HepG2 (cell line): ENCODE data around the gene TMEM209. TPM values are rescaled to one million over a fixed set of nuclear protein-coding genes. Genes with fewer than 3 reads are reported as not detected.
"Not testable (repeated sequence)": the region's sequence is repeated elsewhere in the genome, so short reads cannot be mapped to it uniquely, and the experiment has no call there.

ENCODE experiments used
- ATAC-seq: fragments of 200-7000 bp; cut with Tn5 transposase; 3 replicates; pipeline ENCODE4 v1.9.1; 2020; ENCODE audit warnings: mild to moderate bottlenecking, moderate library complexity
- BruUV-seq: library from RNA; stranded (reverse); fragments of 400-500 nt; replicated peaks from 2 replicates; lab custom pipeline; 2021; lab: Mats Ljungman, UMichigan
- CTCF ChIA-PET: fragments of 300-600 bp; formaldehyde crosslinking; extraction: SDS; loops from one replicate; lab custom pipeline; 2021; ENCODE audit warnings: low total read pairs, inconsistent platforms, low intra/inter-chr PET ratio; lab: Yijun Ruan, JAX
- POLR2A ChIA-PET: fragments of 350-600 bp; sonication (Branson Sonifier 250); formaldehyde crosslinking; loops from one replicate; lab custom pipeline; 2020; ENCODE audit warnings: antibody characterized with exemption, inconsistent platforms; lab: Yijun Ruan, JAX
- DNase-seq: peaks from one replicate; pipeline ENCODE4 v3.0.0-alpha.2; 2015; ENCODE audit warnings: low spot score
- FAIRE-seq: peaks from 3 replicates; lab custom pipeline; 2011; peaks lifted over from hg19 to GRCh38; lab: Jason Lieb, UNC
- H2AFZ ChIP-seq: one replicate; pipeline ENCODE4 v1.6.1; 2011; ENCODE audit warnings: low read length, inconsistent platforms
- H3K27ac ChIP-seq: fragments of 300-600 bp; 3 replicates; pipeline ENCODE4 v1.8.0; 2011; ENCODE audit warnings: mixed run types, mild to moderate bottlenecking, mixed read lengths, low read length, inconsistent platforms; ENCODE audit not compliant: insufficient read depth; ENCODE audit errors: extremely low read length
- H3K27me3 ChIP-seq, 2 experiments: fragments of 200-600 bp in 1 of 2; 2 replicates in 1 of 2; 3 replicates in 1 of 2; pipeline versions ENCODE4 v1.6.0 to v1.8.0; 2011; ENCODE audit warnings: low read length in 2 of 2, mild to moderate bottlenecking in 2 of 2, moderate library complexity in 2 of 2, inconsistent platforms in 1 of 2; ENCODE audit not compliant: insufficient read depth in 2 of 2, control insufficient read depth in 1 of 2
- H3K36me3 ChIP-seq, 2 experiments: fragments of 200-600 bp in 1 of 2; replicated peaks in 1 of 2; 2 replicates in 1 of 2; 3 replicates in 1 of 2; pipeline versions ENCODE4 v1.5.1 to v1.8.0; 2011; ENCODE audit warnings: low read length in 2 of 2, inconsistent platforms in 1 of 2; ENCODE audit not compliant: insufficient read depth in 2 of 2, control insufficient read depth in 1 of 2
- H3K4me1 ChIP-seq: 2 replicates; pipeline ENCODE4 v1.5.1; 2012; ENCODE audit warnings: low read length, inconsistent platforms; ENCODE audit not compliant: insufficient read depth
- H3K4me2 ChIP-seq: 2 replicates; pipeline ENCODE4 v1.6.0; 2011; ENCODE audit warnings: low read depth, low read length, inconsistent platforms
- H3K4me3 ChIP-seq, 3 experiments: fragments of 200-600 bp in 1 of 3; sonication (generic), shearing (Covaris generic) in 1 of 3; replicated peaks in 1 of 3; 2 replicates each; pipeline ENCODE4 v1.5.1; 2011 to 2016; ENCODE audit warnings: low read length in 3 of 3, inconsistent platforms in 2 of 3, low read depth in 2 of 3, mild to moderate bottlenecking in 2 of 3, control low read depth in 1 of 3, mixed read lengths in 1 of 3; ENCODE audit not compliant: insufficient read depth in 1 of 3
- H3K79me2 ChIP-seq: one replicate; pipeline ENCODE4 v1.6.1; 2011; ENCODE audit warnings: low read length, inconsistent platforms; ENCODE audit not compliant: insufficient read depth
- H3K9ac ChIP-seq: 2 replicates; pipeline ENCODE4 v1.6.0; 2011; ENCODE audit warnings: mild to moderate bottlenecking, low read depth, low read length, inconsistent platforms; ENCODE audit not compliant: insufficient read depth
- H3K9me3 ChIP-seq: 2 replicates; pipeline ENCODE4 v1.5.1; 2012; ENCODE audit warnings: mild to moderate bottlenecking, low read length
- H4K20me1 ChIP-seq: 2 replicates; pipeline ENCODE4 v1.6.0; 2011; ENCODE audit warnings: inconsistent platforms, mild to moderate bottlenecking, low read length, moderate library complexity; ENCODE audit not compliant: insufficient read depth
- CEBPG ChIP-seq: IDR thresholded peaks from 2 replicates; pipeline ENCODE4 v1.6.1; 2016
- HNF4A ChIP-seq: sonication (generic); formaldehyde crosslinking; IDR thresholded peaks from 2 replicates; pipeline ENCODE4 v1.4.0; 2020; ENCODE audit warnings: missing genetic modification reagents
- KLF9 ChIP-seq: IDR thresholded peaks from 2 replicates; pipeline ENCODE4 v1.6.1; 2016; ENCODE audit warnings: low read depth
- MAFK ChIP-seq, 2 experiments: IDR thresholded peaks in 1 of 2; conservative IDR thresholded peaks in 1 of 2; 2 replicates each; pipeline ENCODE4 v1.6.1; 2011; ENCODE audit warnings: improper control_type of control experiment in 2 of 2, low read length in 2 of 2
- MXI1 ChIP-seq: IDR thresholded peaks from 3 replicates; pipeline ENCODE4 v1.6.1; 2012; ENCODE audit warnings: low read depth, low read length, inconsistent platforms, borderline replicate concordance
- NBN ChIP-seq: fragments of 450-650 bp; conservative IDR thresholded peaks from 2 replicates; pipeline ENCODE4 v1.6.1; 2017
- PHF21A ChIP-seq: sonication (generic); formaldehyde crosslinking; IDR thresholded peaks from 2 replicates; pipeline ENCODE4 v1.5.0; 2020; ENCODE audit warnings: mild to moderate bottlenecking, missing genetic modification reagents
- PLRG1 ChIP-seq: fragments of 450-650 bp; conservative IDR thresholded peaks from 2 replicates; pipeline ENCODE4 v1.6.1; 2016
- RBM22 ChIP-seq: fragments of 200-400 bp; formaldehyde crosslinking; optimal IDR thresholded peaks from 2 replicates; pipeline ENCODE3; 2017; ENCODE audit warnings: mild to moderate bottlenecking, low read length, moderate library complexity
- SMAD9 ChIP-seq: sonication (generic); formaldehyde crosslinking; IDR thresholded peaks from 2 replicates; pipeline ENCODE4 v1.5.1; 2020; ENCODE audit warnings: mild to moderate bottlenecking, missing genetic modification reagents
- ZNF124 ChIP-seq: sonication (generic); formaldehyde crosslinking; IDR thresholded peaks from 2 replicates; pipeline ENCODE4 v1.4.0; 2020; ENCODE audit warnings: missing genetic modification reagents
- ZNF460 ChIP-seq: sonication (generic); formaldehyde crosslinking; IDR thresholded peaks from 2 replicates; pipeline ENCODE4 v1.5.1; 2020; ENCODE audit warnings: missing genetic modification reagents, mild to moderate bottlenecking, borderline replicate concordance
- ZNF616 ChIP-seq: sonication (generic); formaldehyde crosslinking; IDR thresholded peaks from 2 replicates; pipeline ENCODE4 v1.5.0; 2020; ENCODE audit warnings: low read depth, mild to moderate bottlenecking, missing genetic modification reagents
- WGBS: methylation state at CpG from one replicate; pipeline ENCODE4 v1.1.6; 2017; ENCODE audit warnings: low lambda C conversion rate; 5-methylcytosine and 5-hydroxymethylcytosine counted together
- in situ Hi-C: cut with HindIII; loops from 2 replicates; pipeline ENCODE4 v1.10.0; 2017; ENCODE audit warnings: low pct_unique_long_range_greater_than_20kb; ENCODE audit not compliant: extremely low pct_ligation_motif_present
- intact Hi-C: fragments of 100-400 bp; cut with micrococcal nuclease; formaldehyde crosslinking; loops from one replicate; pipeline ENCODE4 v1.10.0; 2022; ENCODE audit not compliant: unreplicated experiment
- polyA plus RNA-seq, 8 experiments: library from polyadenylated mRNA; depleted of rRNA in 3 of 8; stranded (reverse) in 7 of 8; unstranded in 1 of 8; fragments of >200 nt; fragmentation: Illumina TruSeq in 4 of 8; extraction: Trizol in 4 of 8; gene quantifications; 2 replicates each; pipeline versions ENCODE4 v1.2.1 to v1.2.3, GENCODE V29; 2011 to 2016; ENCODE audit warnings: low read depth in 4 of 8, missing spikeins in 1 of 8, mixed read lengths in 1 of 8; ENCODE audit not compliant: insufficient read depth in 1 of 8
- total RNA-seq, 5 experiments: library from RNA; depleted of rRNA; stranded (reverse); fragments of >200 nt; fragmentation: Illumina TruSeq; extraction: Trizol; gene quantifications; 2 replicates each; pipeline ENCODE4 v1.2.3, GENCODE V29; 2016; ENCODE audit warnings: low read depth in 1 of 5
- TF ChIP-seq, protein P1 (sequence below), 2 experiments: IDR thresholded peaks; 2 replicates each; pipeline ENCODE4 v1.6.1; 2011 to 2012; ENCODE audit warnings: low read length in 2 of 2, borderline replicate concordance in 1 of 2, low read depth in 1 of 2, mild to moderate bottlenecking in 1 of 2, moderate library complexity in 1 of 2
- TF ChIP-seq, protein P2 (sequence below): sonication (generic); formaldehyde crosslinking; IDR thresholded peaks from 2 replicates; pipeline ENCODE4 v1.8.0; 2022; ENCODE audit warnings: low read depth, missing genetic modification reagents

TMEM209 gene
- total and polyA plus RNA-seq, 2 of the 13 experiments (the other 11 are each of a cell fraction or from before 2014, with no cell fraction given) = 14.5 to 15.6 TPM

DNA sequence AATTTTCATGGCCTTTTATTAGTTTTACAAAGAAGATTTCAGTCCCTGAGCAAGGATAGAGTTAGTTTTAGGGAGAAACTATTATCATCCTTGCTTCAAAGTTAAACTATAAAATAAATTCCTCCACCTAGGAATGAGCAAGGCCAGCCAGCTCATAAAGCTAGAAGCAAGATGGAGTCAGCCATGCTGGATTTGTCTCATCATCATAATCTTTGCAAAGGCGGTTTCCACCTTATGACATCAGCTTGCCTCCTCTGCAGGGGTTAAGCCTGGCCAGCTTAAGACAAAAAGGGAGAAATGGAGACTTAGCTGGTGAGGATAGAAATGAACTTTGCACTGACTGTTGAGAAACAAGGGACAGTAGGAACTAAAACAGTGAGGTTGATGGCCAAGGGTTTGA lies 21.1 kb upstream of the TMEM209 start:
- ATAC-seq (no peak), FAIRE-seq (no peak), DNase-seq (no peak)
- WGBS = 100% methylated on average over 1 of the region's 1 CpG
- no peaks in the 10 kb centered on the region for H3K27me3 ChIP-seq
- H3K79me2 ChIP-seq = no peaks in the 10 kb centered on the region
- H2AFZ ChIP-seq = no peak overlapping the region
- in situ Hi-C loops = no loop called here
- H3K4me3 ChIP-seq = no peak overlapping the region
- no peak overlapping the region for H3K27ac ChIP-seq
- CTCF ChIA-PET = no interaction called here
- H4K20me1 ChIP-seq = no peaks in the 10 kb centered on the region
- TF ChIP-seq ZNF460 (CRISPR knock-in tag) (no peak), ZNF124 (CRISPR knock-in tag) (no peak), RBM22 (no peak), PHF21A (no peak), PLRG1 (no peak), ZNF616 (CRISPR knock-in tag) (no peak), HNF4A (CRISPR knock-in tag) (peak; percentile 44; the same call in 1 of the 2 replicates), NBN (no peak), SMAD9 (CRISPR knock-in tag) (no peak), MXI1 (no peak), MAFK (conservative IDR thresholded peaks at IDR 0.05 in 1 of 2, IDR thresholded peaks at IDR 0.05 in 1 of 2; ENCODE audit: low read length in 2 of 2) (peak in 1 of 2 experiments; percentile 35; a peak in 2 of 4 replicates), KLF9 (no peak), CEBPG (CRISPR knock-in tag) (no peak)
- TF ChIP-seq, protein P1, sequence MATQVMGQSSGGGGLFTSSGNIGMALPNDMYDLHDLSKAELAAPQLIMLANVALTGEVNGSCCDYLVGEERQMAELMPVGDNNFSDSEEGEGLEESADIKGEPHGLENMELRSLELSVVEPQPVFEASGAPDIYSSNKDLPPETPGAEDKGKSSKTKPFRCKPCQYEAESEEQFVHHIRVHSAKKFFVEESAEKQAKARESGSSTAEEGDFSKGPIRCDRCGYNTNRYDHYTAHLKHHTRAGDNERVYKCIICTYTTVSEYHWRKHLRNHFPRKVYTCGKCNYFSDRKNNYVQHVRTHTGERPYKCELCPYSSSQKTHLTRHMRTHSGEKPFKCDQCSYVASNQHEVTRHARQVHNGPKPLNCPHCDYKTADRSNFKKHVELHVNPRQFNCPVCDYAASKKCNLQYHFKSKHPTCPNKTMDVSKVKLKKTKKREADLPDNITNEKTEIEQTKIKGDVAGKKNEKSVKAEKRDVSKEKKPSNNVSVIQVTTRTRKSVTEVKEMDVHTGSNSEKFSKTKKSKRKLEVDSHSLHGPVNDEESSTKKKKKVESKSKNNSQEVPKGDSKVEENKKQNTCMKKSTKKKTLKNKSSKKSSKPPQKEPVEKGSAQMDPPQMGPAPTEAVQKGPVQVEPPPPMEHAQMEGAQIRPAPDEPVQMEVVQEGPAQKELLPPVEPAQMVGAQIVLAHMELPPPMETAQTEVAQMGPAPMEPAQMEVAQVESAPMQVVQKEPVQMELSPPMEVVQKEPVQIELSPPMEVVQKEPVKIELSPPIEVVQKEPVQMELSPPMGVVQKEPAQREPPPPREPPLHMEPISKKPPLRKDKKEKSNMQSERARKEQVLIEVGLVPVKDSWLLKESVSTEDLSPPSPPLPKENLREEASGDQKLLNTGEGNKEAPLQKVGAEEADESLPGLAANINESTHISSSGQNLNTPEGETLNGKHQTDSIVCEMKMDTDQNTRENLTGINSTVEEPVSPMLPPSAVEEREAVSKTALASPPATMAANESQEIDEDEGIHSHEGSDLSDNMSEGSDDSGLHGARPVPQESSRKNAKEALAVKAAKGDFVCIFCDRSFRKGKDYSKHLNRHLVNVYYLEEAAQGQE (IDR thresholded peaks at IDR 0.05; ENCODE audit: borderline replicate concordance in 1 of 2, low read depth in 1 of 2, low read length in 2 of 2) = no peak
- TF ChIP-seq, protein P2, sequence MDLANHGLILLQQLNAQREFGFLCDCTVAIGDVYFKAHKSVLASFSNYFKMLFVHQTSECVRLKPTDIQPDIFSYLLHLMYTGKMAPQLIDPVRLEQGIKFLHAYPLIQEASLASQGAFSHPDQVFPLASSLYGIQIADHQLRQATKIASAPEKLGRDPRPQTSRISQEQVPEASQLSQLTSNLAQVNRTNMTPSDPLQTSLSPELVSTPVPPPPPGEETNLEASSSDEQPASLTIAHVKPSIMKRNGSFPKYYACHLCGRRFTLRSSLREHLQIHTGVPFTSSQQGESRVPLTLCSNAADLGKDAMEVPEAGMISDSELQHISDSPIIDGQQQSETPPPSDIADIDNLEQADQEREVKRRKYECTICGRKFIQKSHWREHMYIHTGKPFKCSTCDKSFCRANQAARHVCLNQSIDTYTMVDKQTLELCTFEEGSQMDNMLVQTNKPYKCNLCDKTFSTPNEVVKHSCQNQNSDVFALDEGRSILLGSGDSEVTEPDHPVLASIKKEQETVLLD (CRISPR knock-in tag) = no peak
- 0 out of 2 replicates have a peak, but pooled peaks cover 10% of the 10 kb centered on the region for H3K9me3 ChIP-seq
- H3K4me1 ChIP-seq = peaks cover 44% of the 10 kb centered on the region
- H3K4me2 ChIP-seq = no peak overlapping the region
- POLR2A ChIA-PET = interaction anchor here (1.2 kb wide), 1 partner anchor 21 kb away, joined by 4 read pairs; the partner anchor contains the start of gene TMEM209
- no peak overlapping the region for H3K9ac ChIP-seq
- H3K36me3 ChIP-seq = no peaks in the 10 kb centered on the region
- no TSS peak for BruUV-seq
- intact Hi-C loops = no loop called here

DNA sequence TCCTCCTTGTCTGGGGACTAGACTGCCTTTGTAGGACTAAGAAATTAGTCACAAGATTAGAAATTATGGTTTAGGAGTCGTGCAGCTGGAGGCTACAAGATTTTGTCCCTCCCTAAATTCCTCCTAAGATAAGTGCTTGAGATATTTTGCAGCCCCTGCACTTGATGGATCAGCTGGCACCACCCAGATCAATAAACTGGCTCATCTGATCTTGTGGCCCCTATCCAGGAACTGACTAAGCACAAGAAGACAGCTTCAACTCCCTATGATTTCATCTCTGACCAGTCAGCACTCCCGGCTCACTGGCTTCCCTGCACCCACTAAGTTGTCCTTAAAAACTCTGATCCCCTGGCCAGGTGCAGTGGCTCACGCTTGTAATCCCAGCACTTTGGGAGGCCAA lies 19.7 kb upstream of the TMEM209 start:
- CTCF ChIA-PET, H3K79me2 ChIP-seq, FAIRE-seq, DNase-seq, H4K20me1 ChIP-seq, ATAC-seq, H3K27ac ChIP-seq, H3K36me3 ChIP-seq, H3K27me3 ChIP-seq, intact Hi-C loops, H2AFZ ChIP-seq, H3K9ac ChIP-seq, POLR2A ChIA-PET, BruUV-seq, H3K4me3 ChIP-seq, H3K4me2 ChIP-seq, in situ Hi-C loops: not testable (repeated sequence)
- Histone ChIP-seq H3K9me3 (0 out of 2 replicates have a peak, but pooled peaks cover 10% of the 10 kb centered on the region), H3K4me1 (peaks cover 42% of the 10 kb centered on the region)
- 87% methylated on average over 3 of the region's 3 CpGs for WGBS
